Effector memory CD4-positive, alpha-beta T cell (primary cell): ENCODE data around the gene CDC42EP2.

Experiments used
- DNase-seq, 3 donors: peaks; one replicate each; pipeline ENCODE4 v3.0.0-alpha.2; 2020
- H3K27ac ChIP-seq: 2 replicates; pipeline ENCODE4 v1.7.0; 2013; ENCODE audit warnings: mild to moderate bottlenecking, low read length, moderate library complexity; ENCODE audit not compliant: insufficient read depth, poor library complexity, severe bottlenecking
- H3K27me3 ChIP-seq: replicated peaks from 2 replicates; pipeline ENCODE4 v1.7.0; 2013; ENCODE audit warnings: mild to moderate bottlenecking, low read length; ENCODE audit not compliant: insufficient read depth, control insufficient read depth, poor library complexity, severe bottlenecking
- H3K36me3 ChIP-seq: 2 replicates; pipeline ENCODE4 v1.7.0; 2013; ENCODE audit warnings: mild to moderate bottlenecking, low read length, moderate library complexity; ENCODE audit not compliant: control insufficient read depth, insufficient read depth
- H3K4me1 ChIP-seq: 2 replicates; pipeline ENCODE4 v1.7.0; 2013; ENCODE audit warnings: low read length, mild to moderate bottlenecking; ENCODE audit not compliant: control insufficient read depth, insufficient read depth, poor library complexity, severe bottlenecking
- H3K4me3 ChIP-seq: 2 replicates; pipeline ENCODE4 v1.7.0; 2013; ENCODE audit warnings: low read length, low read depth, mild to moderate bottlenecking; ENCODE audit not compliant: insufficient read depth, poor library complexity, severe bottlenecking
- H3K9me3 ChIP-seq: 2 replicates; pipeline ENCODE4 v1.7.0; 2013; ENCODE audit warnings: mild to moderate bottlenecking, low read length, moderate library complexity; ENCODE audit not compliant: control insufficient read depth

Gene CDC42EP2

GRCh38 chr11:65297026-65297672 is 17.5 kb upstream of the CDC42EP2 start:
- H3K27me3 ChIP-seq = no peaks in the 10 kb centered on the region
- peaks cover 48% of the 10 kb centered on the region for H3K36me3 ChIP-seq
- H3K4me3 ChIP-seq = no peak overlapping the region
- no peaks in the 10 kb centered on the region for H3K9me3 ChIP-seq
- DNase-seq = no peak
- H3K4me1 ChIP-seq = no peaks in the 10 kb centered on the region
- no peak overlapping the region for H3K27ac ChIP-seq

GRCh38 chr11:65298131-65298535 is 16.5 kb upstream of the CDC42EP2 start:
- no peak for DNase-seq
- H3K4me1 ChIP-seq = no peaks in the 10 kb centered on the region
- H3K4me3 ChIP-seq = no peak overlapping the region
- no peaks in the 10 kb centered on the region for H3K9me3 ChIP-seq
- H3K36me3 ChIP-seq = peaks cover 39% of the 10 kb centered on the region
- no peak overlapping the region for H3K27ac ChIP-seq
- H3K27me3 ChIP-seq = no peaks in the 10 kb centered on the region

GRCh38 chr11:65298655-65299179 is 15.9 kb upstream of the CDC42EP2 start:
- Histone ChIP-seq H3K4me3 (no peak overlapping the region), H3K36me3 (peaks cover 37% of the 10 kb centered on the region), H3K9me3 (no peaks in the 10 kb centered on the region), H3K4me1 (no peaks in the 10 kb centered on the region), H3K27ac (no peak overlapping the region), H3K27me3 (no peaks in the 10 kb centered on the region)
- no peak for DNase-seq

- Histone ChIP-seq H3K9me3 (no peaks in the 10 kb centered on the region), H3K27me3 (no peaks in the 10 kb centered on the region), H3K4me1 (no peaks in the 10 kb centered on the region), H3K27ac (no peak overlapping the region), H3K4me3 (no peak overlapping the region), H3K36me3 (peaks cover 17% of the 10 kb centered on the region)
- DNase-seq = no peak
Observed at GRCh38 chr11:65300621-65301275, 13.9 kb upstream of the CDC42EP2 start.

GRCh38 chr11:65301491-65302329 is 13.0 kb upstream of the CDC42EP2 start:
- Histone ChIP-seq H3K27ac (no peak overlapping the region), H3K4me3 (no peak overlapping the region), H3K27me3 (no peaks in the 10 kb centered on the region), H3K4me1 (no peaks in the 10 kb centered on the region), H3K36me3 (peaks cover 8% of the 10 kb centered on the region), H3K9me3 (no peaks in the 10 kb centered on the region)
- no peak for DNase-seq

- DNase-seq = no peak
- H3K4me1 ChIP-seq = no peaks in the 10 kb centered on the region
- no peak overlapping the region for H3K27ac ChIP-seq
- H3K36me3 ChIP-seq = peaks cover 4% of the 10 kb centered on the region
- no peak overlapping the region for H3K4me3 ChIP-seq
- H3K9me3 ChIP-seq = no peaks in the 10 kb centered on the region
- H3K27me3 ChIP-seq = no peaks in the 10 kb centered on the region
Observed at GRCh38 chr11:65303555-65303954, 11.1 kb upstream of the CDC42EP2 start.

GRCh38 chr11:65304110-65304509 is 10.6 kb upstream of the CDC42EP2 start:
- DNase-seq = no peak
- Histone ChIP-seq H3K36me3 (peaks cover 4% of the 10 kb centered on the region), H3K27ac (no peak overlapping the region), H3K27me3 (no peaks in the 10 kb centered on the region), H3K4me1 (no peaks in the 10 kb centered on the region), H3K4me3 (no peak overlapping the region), H3K9me3 (no peaks in the 10 kb centered on the region)

GRCh38 chr11:65304613-65305012 is 10.1 kb upstream of the CDC42EP2 start:
- no peaks in the 10 kb centered on the region for H3K4me1 ChIP-seq

GRCh38 chr11:65305501-65306268 is 9.0 kb upstream of the CDC42EP2 start:
- peaks cover 4% of the 10 kb centered on the region for H3K36me3 ChIP-seq
- no peaks in the 10 kb centered on the region for H3K9me3 ChIP-seq
- no peak overlapping the region for H3K27ac ChIP-seq
- no peaks in the 10 kb centered on the region for H3K4me1 ChIP-seq
- DNase-seq = no peak
- no peaks in the 10 kb centered on the region for H3K27me3 ChIP-seq
- H3K4me3 ChIP-seq = no peak overlapping the region

More at GRCh38 chr11:65304613-65305012, 10.1 kb upstream of the CDC42EP2 start:
- DNase-seq = no peak
- Histone ChIP-seq H3K27ac (no peak overlapping the region), H3K4me3 (no peak overlapping the region), H3K36me3 (peaks cover 4% of the 10 kb centered on the region), H3K27me3 (no peaks in the 10 kb centered on the region), H3K9me3 (no peaks in the 10 kb centered on the region)
